ENCODE measurements around the gene LMOD3.
A peak's percentile ranks its signal among the peaks of the same experiment; 100 is the strongest.

Gene LMOD3

DNA sequence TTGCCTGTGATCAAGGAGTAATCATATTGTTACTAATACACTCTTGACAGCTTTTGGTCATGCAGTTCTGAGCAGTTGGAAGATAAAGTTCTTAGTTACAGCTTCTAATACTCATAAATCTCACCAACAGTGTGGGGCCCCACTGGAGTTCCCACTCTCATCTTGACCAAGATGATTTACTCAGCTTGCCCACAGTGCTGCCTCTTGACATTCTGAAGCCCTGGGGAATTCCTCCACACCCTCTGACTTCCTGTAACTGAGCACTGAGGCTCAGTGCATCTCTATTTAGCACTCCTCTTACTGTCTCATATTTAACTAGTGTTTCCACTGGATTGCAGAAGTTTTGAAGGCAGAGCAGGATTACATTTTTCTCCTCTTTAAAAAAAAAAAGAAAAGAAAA lies 39.6 kb downstream of the LMOD3 start:
- CTCF ChIA-PET, result interaction anchor here (0.9 to 2.2 kb wide), 6 partner anchors 11 to 357 kb away, joined by 3 to 10 read pairs (median 6); partner anchors contain the start of gene TMF1
- peak; percentile 62 for DNase-seq (ENCODE audit: extremely low spot score)
- POLR2A ChIA-PET, result interaction anchor here (1.3 kb wide), 1 partner anchor 9 kb away, joined by 26 read pairs; no protein-coding TSS in a partner anchor
- TF ChIP-seq, protein P1, sequence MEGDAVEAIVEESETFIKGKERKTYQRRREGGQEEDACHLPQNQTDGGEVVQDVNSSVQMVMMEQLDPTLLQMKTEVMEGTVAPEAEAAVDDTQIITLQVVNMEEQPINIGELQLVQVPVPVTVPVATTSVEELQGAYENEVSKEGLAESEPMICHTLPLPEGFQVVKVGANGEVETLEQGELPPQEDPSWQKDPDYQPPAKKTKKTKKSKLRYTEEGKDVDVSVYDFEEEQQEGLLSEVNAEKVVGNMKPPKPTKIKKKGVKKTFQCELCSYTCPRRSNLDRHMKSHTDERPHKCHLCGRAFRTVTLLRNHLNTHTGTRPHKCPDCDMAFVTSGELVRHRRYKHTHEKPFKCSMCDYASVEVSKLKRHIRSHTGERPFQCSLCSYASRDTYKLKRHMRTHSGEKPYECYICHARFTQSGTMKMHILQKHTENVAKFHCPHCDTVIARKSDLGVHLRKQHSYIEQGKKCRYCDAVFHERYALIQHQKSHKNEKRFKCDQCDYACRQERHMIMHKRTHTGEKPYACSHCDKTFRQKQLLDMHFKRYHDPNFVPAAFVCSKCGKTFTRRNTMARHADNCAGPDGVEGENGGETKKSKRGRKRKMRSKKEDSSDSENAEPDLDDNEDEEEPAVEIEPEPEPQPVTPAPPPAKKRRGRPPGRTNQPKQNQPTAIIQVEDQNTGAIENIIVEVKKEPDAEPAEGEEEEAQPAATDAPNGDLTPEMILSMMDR (IDR thresholded peaks at IDR 0.05; ENCODE audit: control extremely low read depth, extremely low read depth, low read depth, missing control alignments), result no peak

GRCh38 chr3:69082361-69082760 lies 40.0 kb downstream of the LMOD3 start:
- DNase-seq (ENCODE audit: extremely low spot score), result no peak
- ChIA-PET CTCF (interaction anchor here (0.9 to 2.2 kb wide), 8 partner anchors 8 to 357 kb away, joined by 3 to 10 read pairs (median 5); partner anchors contain the start of gene TMF1), POLR2A (interaction anchor here (1.3 kb wide), 1 partner anchor 9 kb away, joined by 26 read pairs; no protein-coding TSS in a partner anchor)

GRCh38 chr3:69081583-69082262 lies 40.7 kb downstream of the LMOD3 start:
- ChIA-PET CTCF (interaction anchor here (0.9 to 2.2 kb wide), 6 partner anchors 8 to 358 kb away, joined by 3 to 10 read pairs (median 5); no protein-coding TSS in a partner anchor), POLR2A (no interaction called here)
- TF ChIP-seq, protein P1 (IDR thresholded peaks at IDR 0.05; ENCODE audit: control extremely low read depth, extremely low read depth, low read depth, missing control alignments), result no peak
- no peak for DNase-seq (ENCODE audit: extremely low spot score)

More at GRCh38 chr3:69082361-69082760, 40.0 kb downstream of the LMOD3 start:
- TF ChIP-seq, protein P1 (IDR thresholded peaks at IDR 0.05; ENCODE audit: control extremely low read depth, extremely low read depth, low read depth, missing control alignments), result no peak

- ChIA-PET CTCF (interaction anchor here (1.3 to 1.9 kb wide), 2 partner anchors 10 to 17 kb away, joined by 3 to 6 read pairs; no protein-coding TSS in a partner anchor), POLR2A (no interaction called here)
- DNase-seq (ENCODE audit: extremely low spot score), result peak; percentile 90
- TF ChIP-seq, protein P1 (IDR thresholded peaks at IDR 0.05; ENCODE audit: control extremely low read depth, extremely low read depth, low read depth, missing control alignments), result no peak
These were observed 42.0 kb downstream of the LMOD3 start, which contains the start of gene UBA3 for GRCh38 chr3:69080233-69080920. Gene UBA3, minus strand, starts transcription at chr3:69080365. Its CDS starts 12 bp downstream, at chr3:69080353.

GRCh38 chr3:69079269-69080159 lies 42.9 kb downstream of the LMOD3 start:
- TF ChIP-seq, protein P1 (IDR thresholded peaks at IDR 0.05; ENCODE audit: control extremely low read depth, extremely low read depth, low read depth, missing control alignments), result no peak
- ChIA-PET CTCF (interaction anchor here (0.8 to 1.1 kb wide), 2 partner anchors 28 to 72 kb away, joined by 3 to 5 read pairs; partner anchors contain the start of gene TMF1), POLR2A (no interaction called here)
- peak; percentile 22 for DNase-seq (ENCODE audit: extremely low spot score)

All from GM10248 (cell line).